ENCODE measurements around the gene ADAMTS20.
A peak's percentile ranks its signal among the peaks of the same experiment; 100 is the strongest.
"Not testable (repeated sequence)": the region's sequence is repeated elsewhere in the genome, so short reads cannot be mapped to it uniquely, and the experiment has no call there.

ADAMTS20 gene

DNA sequence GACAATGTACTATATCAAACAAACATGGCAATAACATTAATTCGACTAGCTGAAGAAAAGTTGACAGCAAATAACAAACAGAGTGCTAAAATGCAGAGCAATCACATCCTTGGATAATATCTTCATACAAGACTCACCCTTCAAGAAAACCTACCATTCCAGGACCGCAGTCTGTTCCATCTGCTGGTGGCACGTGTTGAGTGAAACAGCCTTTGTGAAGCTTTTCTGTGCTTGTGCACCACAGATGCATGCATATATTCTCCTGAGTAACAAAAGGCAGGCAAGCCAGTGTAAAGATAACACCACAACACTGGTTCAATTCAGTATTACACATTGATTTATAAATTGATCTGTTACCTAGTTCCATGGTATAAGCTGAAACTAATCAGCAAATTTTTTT, 89.3 kb downstream of the ADAMTS20 start:
- no peak for DNase-seq

- no peak for DNase-seq
Observed at GRCh38 chr12:43462080-43462479, 89.9 kb downstream of the ADAMTS20 start.

DNA sequence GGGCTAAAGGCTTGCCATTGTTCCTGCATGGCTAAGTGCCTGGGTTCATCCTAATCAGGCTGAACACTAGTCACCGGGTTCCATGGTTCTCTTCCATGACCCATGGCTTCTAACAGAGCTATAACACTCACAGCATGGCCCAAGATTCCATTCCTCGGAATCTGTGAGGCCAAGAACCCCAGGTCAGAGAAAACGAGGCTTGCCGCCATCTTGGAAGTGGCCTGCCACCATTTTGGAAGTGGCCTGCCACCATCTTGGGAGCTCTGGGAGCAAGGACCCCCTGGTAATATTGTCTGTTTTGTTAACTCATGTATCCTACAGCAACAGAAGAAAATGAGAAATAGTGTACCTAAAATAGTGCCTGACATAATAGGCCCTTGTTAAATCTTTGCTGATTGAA, 92.7 kb downstream of the ADAMTS20 start:
- DNase-seq: no peak

DNA sequence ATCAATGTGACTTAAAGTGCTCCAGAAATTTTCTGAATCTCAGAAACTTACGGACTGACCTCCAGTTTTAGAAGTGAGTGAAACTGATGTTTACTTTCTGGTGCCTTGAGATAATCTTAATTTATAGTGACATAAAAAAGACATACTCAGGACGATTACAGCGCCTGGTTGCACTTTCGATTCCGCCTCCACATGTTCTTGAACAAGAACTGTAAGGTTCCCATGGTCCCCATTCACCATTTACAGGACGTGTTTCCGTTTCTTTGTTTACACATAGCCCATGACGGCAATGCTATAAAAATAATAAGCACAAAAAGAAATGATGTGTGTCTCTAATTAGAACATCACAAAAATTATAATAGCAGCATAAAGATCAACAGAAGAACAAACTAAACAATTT, 98.2 kb downstream of the ADAMTS20 start:
- DNase-seq: no peak

- DNase-seq: peak; percentile 27
Observed at GRCh38 chr12:43444940-43445564, 107.0 kb downstream of the ADAMTS20 start.

DNA sequence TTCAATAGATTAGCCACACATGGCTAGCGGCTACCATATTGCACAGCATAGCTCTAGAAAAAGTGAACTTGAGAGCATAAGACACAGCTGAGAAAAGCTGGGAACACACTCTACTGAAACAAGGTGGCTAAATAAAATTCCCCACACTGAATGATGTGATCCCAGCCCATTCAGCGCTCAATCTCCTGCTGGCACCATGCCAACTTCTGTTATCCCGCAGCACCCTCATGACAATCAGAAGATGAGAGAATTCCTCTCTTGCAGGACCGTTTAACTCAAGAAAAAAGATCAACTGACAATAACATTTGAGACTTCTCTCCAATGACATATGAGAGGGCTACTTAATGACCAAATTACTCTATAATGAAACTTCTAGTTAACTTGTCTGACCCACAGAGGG, 115.4 kb downstream of the ADAMTS20 start:
- no peak for DNase-seq

DNA sequence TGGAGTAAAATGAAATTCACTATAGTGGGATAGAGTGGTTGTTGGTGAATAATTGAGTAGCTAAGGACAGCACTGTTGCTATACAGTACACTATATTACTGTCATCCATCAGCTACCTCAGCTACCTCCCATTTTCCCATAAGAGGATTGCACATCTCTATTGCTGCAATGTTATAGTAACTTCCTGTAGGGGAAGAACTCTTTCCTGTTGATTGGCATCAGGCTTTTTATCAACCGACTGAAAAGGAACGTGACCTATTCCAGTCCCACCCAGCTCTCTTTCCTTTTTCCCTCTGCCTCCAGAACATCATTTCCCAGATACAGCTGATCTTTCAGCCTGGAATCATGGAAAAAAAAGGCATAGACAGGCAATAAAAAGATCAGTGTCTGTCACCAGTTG, 117.4 kb downstream of the ADAMTS20 start:
- DNase-seq: no peak

DNA sequence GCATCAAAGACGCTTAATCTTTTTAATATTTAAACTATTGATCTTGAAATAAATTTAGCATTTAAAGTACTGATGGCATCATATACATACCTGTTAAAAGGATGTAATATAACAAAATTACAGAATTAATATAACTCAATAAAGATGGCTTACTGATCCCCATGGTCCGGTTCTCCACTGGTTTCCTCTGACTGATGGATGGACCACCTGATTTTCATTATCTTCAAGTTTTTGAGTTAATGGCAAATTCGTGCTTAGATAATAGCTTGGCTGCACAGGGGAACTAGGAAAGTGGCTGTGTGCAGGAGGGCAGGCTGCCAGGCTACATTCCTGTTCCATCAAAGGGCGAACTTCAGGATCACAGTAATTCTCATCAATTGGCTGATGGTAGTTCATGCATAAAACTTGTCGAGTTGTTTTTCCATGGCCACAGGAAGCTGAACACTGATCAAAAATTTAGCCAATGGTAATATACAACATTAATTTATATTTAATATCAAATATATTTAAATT, 123.9 kb downstream of the ADAMTS20 start:
- DNase-seq: no peak

DNA sequence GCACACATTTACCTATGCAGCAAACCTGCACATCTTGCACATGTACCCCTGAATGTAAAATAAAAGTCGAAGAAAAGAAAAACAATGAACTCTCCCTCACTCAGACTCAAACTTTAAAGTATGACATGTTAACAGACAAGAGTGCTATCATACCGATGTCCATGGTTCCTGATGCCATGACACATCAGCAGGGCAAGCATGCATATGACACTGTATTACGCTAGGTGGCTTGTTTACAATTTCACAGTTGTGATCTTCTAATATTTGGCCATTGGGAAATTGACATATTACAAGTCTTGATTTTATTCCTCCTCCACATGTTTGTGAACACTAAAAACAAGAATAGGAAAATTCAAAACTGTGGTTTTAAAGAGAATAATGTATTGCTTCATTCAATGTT, 126.6 kb downstream of the ADAMTS20 start:
- DNase-seq: no peak

- DNase-seq: no peak
Observed at GRCh38 chr12:43416981-43417380, 135.0 kb downstream of the ADAMTS20 start.

GRCh38 chr12:43407816-43408645, 144.0 kb downstream of the ADAMTS20 start:
- DNase-seq: no peak

DNA sequence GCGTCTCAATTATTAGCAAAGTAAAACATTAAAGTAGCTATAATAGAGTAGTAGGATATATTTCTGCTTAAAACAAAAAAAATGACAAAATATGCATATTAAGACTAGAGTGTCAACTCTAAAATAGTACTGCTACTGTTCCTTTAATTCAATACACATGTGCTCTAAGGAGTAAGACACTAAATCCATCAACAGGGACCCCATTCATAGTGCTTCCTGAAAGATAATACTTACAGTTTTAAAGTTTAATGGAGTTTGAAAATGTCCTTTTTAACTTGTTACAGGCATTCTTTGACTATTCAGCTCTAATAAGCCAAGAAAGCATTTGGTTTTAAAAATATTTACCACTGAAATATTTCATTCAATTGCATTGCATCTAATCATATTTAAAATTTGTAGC, 145.2 kb downstream of the ADAMTS20 start:
- DNase-seq: no peak

DNA sequence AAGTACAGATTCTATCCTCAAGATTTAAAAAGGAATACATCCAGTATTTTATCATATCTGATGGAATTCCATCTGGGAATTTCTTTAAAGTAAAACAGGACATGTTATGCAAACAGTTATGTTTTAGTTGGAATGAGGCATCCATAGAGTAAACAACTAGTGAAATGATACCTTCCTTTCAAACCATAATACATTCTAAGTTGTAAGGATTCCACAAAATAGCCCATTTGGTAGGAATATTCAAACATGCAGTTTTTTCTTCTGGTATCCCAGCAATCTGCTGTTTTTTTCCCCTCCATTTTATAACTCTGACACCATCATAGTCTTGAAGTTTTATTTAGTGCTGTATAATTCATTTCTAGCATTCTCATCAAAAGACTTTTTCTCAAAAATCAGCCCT, 149.6 kb downstream of the ADAMTS20 start:
- no peak for DNase-seq

- DNase-seq: no peak
Observed at GRCh38 chr12:43401096-43401495, 150.9 kb downstream of the ADAMTS20 start.

- no peak for DNase-seq
Observed at GRCh38 chr12:43396671-43397070, 155.3 kb downstream of the ADAMTS20 start.

GRCh38 chr12:43392116-43392515, 159.9 kb downstream of the ADAMTS20 start:
- no peak for DNase-seq

DNA sequence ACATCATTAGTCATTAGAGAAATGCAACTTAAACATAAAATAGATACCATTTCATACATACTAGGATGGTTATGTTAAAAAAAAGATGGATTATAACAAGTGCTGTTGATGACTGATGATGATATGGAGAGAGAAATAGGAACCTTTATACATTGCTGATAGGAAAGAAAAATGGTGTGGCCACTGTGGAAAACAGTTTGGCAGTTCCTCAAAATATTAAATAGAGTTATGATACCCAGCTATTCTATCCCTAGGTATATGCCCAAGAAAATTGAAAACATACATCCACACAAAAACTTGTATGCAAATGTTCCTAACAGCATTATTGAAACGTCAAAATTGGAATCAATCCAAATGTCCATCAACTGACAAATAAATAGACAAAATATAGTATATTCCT, 170.1 kb downstream of the ADAMTS20 start:
- DNase-seq: no peak

DNA sequence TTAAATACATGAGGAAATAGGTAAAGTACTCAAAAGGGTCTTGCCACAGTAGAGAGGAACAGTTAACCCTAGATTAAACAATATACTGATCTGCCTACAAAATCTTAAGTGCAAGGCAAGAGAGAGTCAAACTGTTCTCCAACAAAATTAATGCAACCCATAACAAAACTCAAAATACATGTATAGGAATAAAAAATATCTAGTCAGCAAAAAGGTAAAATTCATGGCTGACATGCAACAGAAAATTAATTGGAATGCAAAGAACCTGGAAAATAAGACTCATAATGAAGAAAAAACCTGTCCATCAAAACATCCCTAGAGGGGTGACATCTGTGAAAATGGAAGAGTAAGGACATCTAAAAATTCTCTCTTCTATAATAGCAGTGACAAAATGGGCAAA, 173.6 kb downstream of the ADAMTS20 start:
- DNase-seq: no peak

DNA sequence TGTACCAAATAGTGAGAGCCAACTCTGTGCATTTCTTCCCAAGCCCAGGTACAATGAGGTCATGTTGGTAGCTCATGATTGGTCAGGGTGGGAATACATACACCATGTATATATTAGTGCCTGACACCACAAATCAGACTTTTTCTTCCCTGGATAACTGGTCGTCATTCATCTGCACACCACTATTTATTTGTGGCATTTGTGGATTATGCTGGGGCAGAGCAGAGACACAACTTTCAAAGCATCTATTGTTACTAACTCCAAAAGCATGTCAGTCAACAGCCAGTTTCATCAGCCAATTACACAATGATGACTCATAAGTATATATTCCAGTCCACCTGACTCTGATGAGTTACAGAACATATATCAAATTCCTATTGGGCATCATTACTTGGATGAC, 181.7 kb downstream of the ADAMTS20 start:
- no peak for DNase-seq

- DNase-seq: no peak
Observed at GRCh38 chr12:43362910-43363694, 188.9 kb downstream of the ADAMTS20 start.

DNA sequence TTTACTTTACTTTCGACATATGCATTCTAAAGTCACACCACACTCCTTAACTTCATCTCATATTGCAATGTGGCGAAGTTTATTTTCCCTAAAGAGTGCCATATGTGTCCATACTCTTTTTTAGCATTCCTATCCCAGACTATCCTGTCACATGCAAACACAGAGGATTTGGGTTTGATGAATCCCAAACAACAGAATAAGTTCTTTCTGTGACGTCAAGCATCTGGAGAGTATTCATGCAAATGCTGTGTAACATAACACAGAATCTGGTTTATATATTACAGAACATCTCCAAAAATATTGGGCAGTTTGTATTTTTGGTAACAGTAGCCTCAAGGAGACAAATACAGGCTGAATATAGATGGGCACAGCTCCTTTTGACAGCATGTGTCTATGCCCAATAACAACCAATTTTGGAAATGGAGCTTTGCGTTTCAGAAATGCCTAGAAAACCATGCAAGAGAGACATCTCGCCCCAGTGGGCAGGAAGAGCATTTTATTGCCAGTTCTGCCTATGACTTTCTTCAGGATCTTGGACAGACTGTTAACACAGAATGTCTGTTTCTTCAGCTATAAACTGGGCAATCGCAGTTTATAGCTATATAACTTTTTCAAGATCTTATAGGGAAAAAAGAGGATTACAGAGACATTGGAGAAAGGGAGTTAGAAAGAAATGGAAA, 190.8 kb downstream of the ADAMTS20 start:
- no peak for DNase-seq

DNA sequence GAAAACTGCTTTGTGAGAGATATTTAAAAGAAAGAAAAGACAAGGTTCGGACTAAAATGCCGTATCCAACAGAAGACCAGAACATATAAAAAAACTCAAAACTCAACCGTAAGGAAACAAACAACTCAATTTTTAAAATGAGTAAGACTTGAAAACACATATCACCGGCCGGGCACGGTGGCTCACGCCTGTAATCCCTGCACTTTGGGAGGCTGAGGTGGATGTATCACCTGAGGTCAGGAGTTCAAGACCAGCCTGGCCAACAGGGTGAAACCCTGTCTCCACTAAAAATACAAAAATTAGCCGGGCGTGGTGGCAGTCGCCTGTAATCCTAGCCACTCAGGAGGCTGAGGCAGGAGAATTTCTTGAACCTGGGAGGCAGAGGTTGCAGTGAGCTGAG, 192.0 kb downstream of the ADAMTS20 start:
- not testable (repeated sequence) for DNase-seq

- DNase-seq: no peak
Observed at GRCh38 chr12:43357141-43357540, 194.9 kb downstream of the ADAMTS20 start.
